NCI-H345 treated with DMSO at 0.1 percent for 48 hours (cell line): ENCODE measurements around the gene ATP6V1E1.

Source experiments
- DNase-seq: peaks from one replicate; lab custom pipeline; 2025; ENCODE audit not compliant: unreplicated experiment; lab: John Stamatoyannopoulos, UW

The ATP6V1E1 gene

DNA sequence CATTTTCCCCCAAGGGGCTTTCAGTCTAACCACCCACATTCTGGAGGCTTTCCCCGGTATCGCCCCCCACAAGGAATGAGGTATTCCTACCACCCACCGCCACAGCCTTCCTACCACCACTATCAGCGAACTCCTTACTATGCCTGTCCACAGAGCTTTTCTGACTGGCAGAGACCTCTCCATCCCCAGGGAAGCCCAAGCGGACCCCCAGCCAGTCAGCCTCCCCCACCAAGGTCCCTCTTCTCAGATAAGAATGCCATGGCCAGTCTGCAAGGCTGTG lies 79.9 kb downstream of the ATP6V1E1 start:
- DNase-seq, result no peak

- no peak for DNase-seq
These were observed 80.4 kb downstream of the ATP6V1E1 start for GRCh38 chr22:17548010-17548755.

DNA sequence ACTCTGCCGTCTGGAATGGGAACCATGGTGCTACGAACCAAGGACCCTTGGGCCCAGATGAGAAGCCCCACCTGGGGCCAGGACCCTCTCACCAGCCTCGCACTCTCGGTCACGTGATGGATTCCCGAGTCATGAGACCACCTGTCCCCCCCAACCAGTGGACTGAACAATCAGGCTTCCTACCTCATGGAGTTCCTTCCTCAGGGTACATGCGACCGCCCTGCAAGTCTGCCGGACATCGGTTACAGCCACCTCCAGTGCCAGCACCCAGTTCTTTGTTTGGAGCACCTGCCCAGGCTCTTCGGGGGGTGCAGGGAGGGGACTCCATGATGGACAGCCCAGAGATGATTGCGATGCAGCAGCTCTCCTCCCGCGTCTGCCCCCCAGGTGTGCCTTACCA lies 86.1 kb downstream of the ATP6V1E1 start:
- no peak for DNase-seq
